ENCODE data around the gene C10orf90.

Gene C10orf90

GRCh38 chr10:126523071-126523470 is 147.4 kb downstream of the C10orf90 start:
- CTCF ChIA-PET, result no interaction called here
- POLR2A ChIA-PET, result no interaction called here

DNA sequence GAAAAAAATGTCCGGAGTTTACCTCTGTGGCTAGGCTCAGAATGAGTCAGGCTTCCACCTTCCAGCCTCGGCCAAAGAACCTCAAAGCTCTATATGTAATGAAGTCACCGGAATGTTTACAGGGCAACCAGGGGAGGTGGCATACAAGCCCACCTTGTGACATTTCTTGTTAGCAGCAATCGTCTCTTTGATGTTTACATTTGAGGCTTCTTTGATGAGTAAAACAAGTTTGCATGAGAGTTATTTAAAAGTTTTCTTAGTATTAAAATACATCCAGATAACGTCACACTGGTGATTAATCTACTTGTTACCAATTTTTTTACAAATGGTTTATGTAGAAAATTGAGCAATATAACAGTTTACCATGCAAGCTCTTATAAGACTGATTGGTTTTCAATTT is 149.1 kb downstream of the C10orf90 start:
- DNase-seq (ENCODE audit: extremely low spot score), result no peak
- POLR2A ChIA-PET, result no interaction called here
- CTCF ChIA-PET, result interaction anchor here (0.5 to 0.7 kb wide), 2 partner anchors 656 to 1513 kb away, joined by 3 to 4 read pairs; no protein-coding TSS in a partner anchor
- no peak for TF ChIP-seq FOXM1 (IDR thresholded peaks at IDR 0.05; ENCODE audit: borderline replicate concordance)
- no peak for TF ChIP-seq FOXK2 (IDR thresholded peaks at IDR 0.05)
- TF ChIP-seq ELF4 (IDR thresholded peaks at IDR 0.05), result no peak
- no peak for TF ChIP-seq SP1 (IDR thresholded peaks at IDR 0.05)
- no peak for TF ChIP-seq NFRKB (IDR thresholded peaks at IDR 0.05)
- no peak for TF ChIP-seq BHLHE40 (IDR thresholded peaks at IDR 0.05; ENCODE audit: borderline replicate concordance)
- no peak for TF ChIP-seq FOXA1 (IDR thresholded peaks at IDR 0.05)
- no peak for TF ChIP-seq SUZ12 (IDR thresholded peaks at IDR 0.05)
- TF ChIP-seq CTBP1 (IDR thresholded peaks at IDR 0.05; ENCODE audit: borderline replicate concordance), result no peak

More at GRCh38 chr10:126523071-126523470, 147.4 kb downstream of the C10orf90 start:
- TF ChIP-seq CTBP1 (IDR thresholded peaks at IDR 0.05; ENCODE audit: borderline replicate concordance), result no peak
- TF ChIP-seq L3MBTL2 (conservative IDR thresholded peaks at IDR 0.05), result no peak
- TF ChIP-seq FOXA1 (IDR thresholded peaks at IDR 0.05), result no peak
- DNase-seq (ENCODE audit: extremely low spot score), result no peak

DNA sequence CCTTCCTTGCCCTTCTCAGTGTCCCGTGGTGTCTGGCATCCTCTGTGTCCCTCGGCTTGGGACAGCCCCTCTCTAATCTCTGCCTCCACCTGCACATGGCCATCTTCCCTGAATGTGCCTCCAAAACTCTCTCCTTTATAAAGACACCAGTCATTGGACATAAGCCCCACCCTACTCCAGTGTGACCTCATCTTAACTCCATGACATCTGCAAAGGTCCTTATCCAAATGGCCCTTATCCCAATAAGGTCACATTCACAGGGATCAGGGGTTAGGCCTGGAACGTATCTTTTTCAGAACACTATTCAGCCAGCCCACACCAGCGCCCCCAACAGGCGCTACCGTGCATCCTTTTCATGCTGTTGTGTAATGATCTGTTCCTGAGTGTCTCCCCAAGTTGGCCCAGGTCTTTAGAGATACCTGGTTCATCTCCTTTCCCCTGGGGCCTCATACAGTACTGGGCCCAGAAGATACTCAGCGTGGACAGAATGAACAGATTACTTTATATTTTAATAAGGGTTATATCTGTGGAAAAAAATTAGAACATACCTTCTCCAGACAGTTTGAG is 149.7 kb downstream of the C10orf90 start:
- no peak for DNase-seq (ENCODE audit: extremely low spot score)
- CTCF ChIA-PET, result interaction anchor here (0.5 to 0.7 kb wide), 2 partner anchors 656 to 1514 kb away, joined by 3 to 4 read pairs; no protein-coding TSS in a partner anchor
- TF ChIP-seq SP1 (IDR thresholded peaks at IDR 0.05) (no peak), FOXM1 (IDR thresholded peaks at IDR 0.05; ENCODE audit: borderline replicate concordance) (no peak), BHLHE40 (IDR thresholded peaks at IDR 0.05; ENCODE audit: borderline replicate concordance) (no peak), LEF1 (IDR thresholded peaks at IDR 0.05; ENCODE audit: borderline replicate concordance) (no peak), SUZ12 (IDR thresholded peaks at IDR 0.05) (no peak), CTBP1 (IDR thresholded peaks at IDR 0.05; ENCODE audit: borderline replicate concordance) (no peak), ZNF384 (IDR thresholded peaks at IDR 0.05) (no peak), NFRKB (IDR thresholded peaks at IDR 0.05) (no peak), TARDBP (IDR thresholded peaks at IDR 0.05) (no peak), HDGF (IDR thresholded peaks at IDR 0.05; ENCODE audit: borderline replicate concordance) (no peak), FOXK2 (IDR thresholded peaks at IDR 0.05) (no peak)
- POLR2A ChIA-PET, result no interaction called here

GRCh38 chr10:126519992-126520391 is 150.5 kb downstream of the C10orf90 start:
- DNase-seq (ENCODE audit: extremely low spot score), result no peak
- ChIA-PET CTCF (no interaction called here), POLR2A (no interaction called here)
- TF ChIP-seq CTBP1 (IDR thresholded peaks at IDR 0.05; ENCODE audit: borderline replicate concordance), result no peak

GRCh38 chr10:126519185-126519584 is 151.3 kb downstream of the C10orf90 start:
- no peak for DNase-seq (ENCODE audit: extremely low spot score)
- CTCF ChIA-PET, result interaction anchor here (0.6 kb wide), 1 partner anchor 1059 kb away, joined by 3 read pairs; no protein-coding TSS in a partner anchor
- no peak for TF ChIP-seq FOXK2 (IDR thresholded peaks at IDR 0.05)
- POLR2A ChIA-PET, result no interaction called here

DNA sequence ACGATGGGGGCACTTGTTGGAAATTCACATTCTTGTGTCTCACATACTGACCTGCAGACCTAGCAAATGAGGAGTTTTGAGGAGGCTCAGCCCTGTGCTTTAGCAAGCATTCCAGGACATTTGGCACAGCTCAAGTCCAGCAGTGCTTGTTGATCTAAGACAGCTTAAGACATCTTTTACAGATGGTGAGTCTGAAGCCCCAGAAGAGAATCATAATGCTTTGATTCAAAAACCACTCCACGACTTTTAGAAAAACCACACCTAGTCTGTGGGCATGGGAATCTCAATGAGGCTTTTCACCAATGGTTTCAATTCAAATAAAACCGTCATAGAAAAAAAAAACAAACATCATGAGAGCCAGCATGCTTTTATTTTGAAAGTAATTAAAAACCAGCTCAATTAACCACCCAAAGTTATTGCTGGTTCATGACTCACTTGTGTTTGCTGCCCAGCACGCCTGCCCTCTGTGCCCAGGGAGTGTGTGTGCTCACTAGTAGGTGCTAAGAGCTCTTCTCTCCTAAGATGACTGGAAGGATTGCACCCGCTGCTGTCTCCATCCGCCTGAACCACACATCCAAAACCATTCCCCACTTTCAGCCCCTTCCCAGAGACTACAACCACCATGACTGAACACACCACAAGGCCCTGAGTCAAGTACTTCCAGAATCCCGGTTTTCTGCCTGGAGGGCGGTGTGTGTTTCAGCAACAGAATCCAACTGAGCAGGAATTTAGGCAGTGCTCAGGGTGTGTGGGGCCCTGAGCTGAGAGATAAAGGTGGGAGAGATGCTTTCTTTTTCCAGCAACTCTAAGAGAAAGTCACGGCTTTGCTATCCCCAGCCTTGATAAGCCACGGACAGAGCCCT is 152.0 kb downstream of the C10orf90 start:
- ChIA-PET CTCF (interaction anchor here (0.6 kb wide), 1 partner anchor 1060 kb away, joined by 3 read pairs; no protein-coding TSS in a partner anchor), POLR2A (no interaction called here)
- TF ChIP-seq FOXK2 (IDR thresholded peaks at IDR 0.05) (no peak), FOXA1 (IDR thresholded peaks at IDR 0.05) (no peak), ZNF384 (IDR thresholded peaks at IDR 0.05) (no peak), SP1 (IDR thresholded peaks at IDR 0.05) (no peak), L3MBTL2 (conservative IDR thresholded peaks at IDR 0.05) (no peak), SUZ12 (IDR thresholded peaks at IDR 0.05) (no peak), ARNT (IDR thresholded peaks at IDR 0.05) (no peak), BHLHE40 (IDR thresholded peaks at IDR 0.05; ENCODE audit: borderline replicate concordance) (no peak), HDGF (IDR thresholded peaks at IDR 0.05; ENCODE audit: borderline replicate concordance) (no peak), NFRKB (IDR thresholded peaks at IDR 0.05) (no peak), FOXM1 (IDR thresholded peaks at IDR 0.05; ENCODE audit: borderline replicate concordance) (no peak), CTBP1 (IDR thresholded peaks at IDR 0.05; ENCODE audit: borderline replicate concordance) (no peak), ELF4 (IDR thresholded peaks at IDR 0.05) (no peak), LEF1 (IDR thresholded peaks at IDR 0.05; ENCODE audit: borderline replicate concordance) (no peak), TARDBP (IDR thresholded peaks at IDR 0.05) (no peak)
- TF ChIP-seq, protein P1, sequence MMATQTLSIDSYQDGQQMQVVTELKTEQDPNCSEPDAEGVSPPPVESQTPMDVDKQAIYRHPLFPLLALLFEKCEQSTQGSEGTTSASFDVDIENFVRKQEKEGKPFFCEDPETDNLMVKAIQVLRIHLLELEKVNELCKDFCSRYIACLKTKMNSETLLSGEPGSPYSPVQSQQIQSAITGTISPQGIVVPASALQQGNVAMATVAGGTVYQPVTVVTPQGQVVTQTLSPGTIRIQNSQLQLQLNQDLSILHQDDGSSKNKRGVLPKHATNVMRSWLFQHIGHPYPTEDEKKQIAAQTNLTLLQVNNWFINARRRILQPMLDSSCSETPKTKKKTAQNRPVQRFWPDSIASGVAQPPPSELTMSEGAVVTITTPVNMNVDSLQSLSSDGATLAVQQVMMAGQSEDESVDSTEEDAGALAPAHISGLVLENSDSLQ (IDR thresholded peaks at IDR 0.05), result no peak
- no peak for DNase-seq (ENCODE audit: extremely low spot score)

DNA sequence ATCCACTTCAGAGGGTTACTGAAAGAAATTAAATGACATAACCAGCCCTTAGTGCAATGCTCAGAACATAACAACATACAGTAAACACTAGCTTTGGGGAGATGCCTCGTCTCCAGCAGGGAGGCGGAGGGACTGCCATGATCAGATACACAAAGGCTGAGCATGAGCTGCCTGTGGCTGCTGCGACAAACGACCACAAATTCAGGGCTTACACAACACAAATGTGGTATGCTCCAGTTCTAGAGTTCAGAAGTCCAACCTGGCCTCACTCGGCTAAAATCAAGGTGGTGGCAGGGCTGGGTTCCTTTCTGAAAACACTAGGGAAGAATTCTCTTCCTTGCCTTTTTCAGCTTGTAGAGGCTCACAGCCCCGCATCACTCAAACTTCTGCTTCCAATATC is 154.0 kb downstream of the C10orf90 start:
- CTCF ChIA-PET, result no interaction called here
- POLR2A ChIA-PET, result no interaction called here
- TF ChIP-seq CTBP1 (IDR thresholded peaks at IDR 0.05; ENCODE audit: borderline replicate concordance), result no peak
- no peak for TF ChIP-seq FOXA1 (IDR thresholded peaks at IDR 0.05)
- TF ChIP-seq HDGF (IDR thresholded peaks at IDR 0.05; ENCODE audit: borderline replicate concordance), result no peak
- TF ChIP-seq SP1 (IDR thresholded peaks at IDR 0.05), result no peak
- TF ChIP-seq, protein P1 (IDR thresholded peaks at IDR 0.05), result no peak
- TF ChIP-seq ZNF384 (IDR thresholded peaks at IDR 0.05), result no peak
- TF ChIP-seq L3MBTL2 (conservative IDR thresholded peaks at IDR 0.05), result no peak
- no peak for TF ChIP-seq FOXM1 (IDR thresholded peaks at IDR 0.05; ENCODE audit: borderline replicate concordance)
- TF ChIP-seq NFRKB (IDR thresholded peaks at IDR 0.05), result no peak
- no peak for TF ChIP-seq FOXK2 (IDR thresholded peaks at IDR 0.05)
- TF ChIP-seq BHLHE40 (IDR thresholded peaks at IDR 0.05; ENCODE audit: borderline replicate concordance), result no peak
- no peak for TF ChIP-seq TARDBP (IDR thresholded peaks at IDR 0.05)
- no peak for TF ChIP-seq ARNT (IDR thresholded peaks at IDR 0.05)
- TF ChIP-seq SUZ12 (IDR thresholded peaks at IDR 0.05), result no peak
- TF ChIP-seq LEF1 (IDR thresholded peaks at IDR 0.05; ENCODE audit: borderline replicate concordance), result no peak
- TF ChIP-seq ELF4 (IDR thresholded peaks at IDR 0.05), result no peak

More for the DNA sequence above, 154.0 kb downstream of the C10orf90 start:
- DNase-seq (ENCODE audit: extremely low spot score), result no peak

Data from HEK293T (cell line).